ENCODE measurements around the gene ACVR1.

ACVR1 gene

DNA sequence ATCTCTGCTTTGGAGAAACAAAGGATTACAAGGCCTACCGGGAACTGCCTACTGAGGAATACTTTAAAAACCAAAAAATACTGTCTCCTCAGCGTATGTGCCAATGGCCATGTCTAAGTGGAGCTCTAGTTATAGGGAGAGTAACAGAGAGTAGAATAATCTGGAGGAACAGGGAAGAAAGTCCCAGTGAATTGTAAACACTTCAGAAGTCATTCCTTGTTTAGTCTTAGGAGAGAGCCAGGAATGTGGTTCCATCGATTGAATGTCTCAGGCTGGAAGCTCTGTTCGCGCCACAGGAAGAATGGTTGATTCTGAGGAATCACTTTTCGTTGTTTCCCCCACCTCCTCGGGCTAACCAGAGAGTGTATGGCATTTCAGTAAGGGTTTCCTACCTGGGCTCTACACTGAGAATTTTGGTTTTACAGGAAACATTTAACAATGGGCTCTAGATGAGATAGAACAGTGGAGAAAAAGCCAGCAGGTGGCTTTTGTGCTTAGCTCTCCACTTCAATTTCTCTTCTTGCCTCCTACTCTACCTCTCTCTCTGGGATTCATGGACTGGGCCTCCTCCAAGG is 88.7 kb downstream of the ACVR1 start:
- H3K27ac Mint-ChIP-seq: no peak overlapping the region
- TF ChIP-seq, protein P1, sequence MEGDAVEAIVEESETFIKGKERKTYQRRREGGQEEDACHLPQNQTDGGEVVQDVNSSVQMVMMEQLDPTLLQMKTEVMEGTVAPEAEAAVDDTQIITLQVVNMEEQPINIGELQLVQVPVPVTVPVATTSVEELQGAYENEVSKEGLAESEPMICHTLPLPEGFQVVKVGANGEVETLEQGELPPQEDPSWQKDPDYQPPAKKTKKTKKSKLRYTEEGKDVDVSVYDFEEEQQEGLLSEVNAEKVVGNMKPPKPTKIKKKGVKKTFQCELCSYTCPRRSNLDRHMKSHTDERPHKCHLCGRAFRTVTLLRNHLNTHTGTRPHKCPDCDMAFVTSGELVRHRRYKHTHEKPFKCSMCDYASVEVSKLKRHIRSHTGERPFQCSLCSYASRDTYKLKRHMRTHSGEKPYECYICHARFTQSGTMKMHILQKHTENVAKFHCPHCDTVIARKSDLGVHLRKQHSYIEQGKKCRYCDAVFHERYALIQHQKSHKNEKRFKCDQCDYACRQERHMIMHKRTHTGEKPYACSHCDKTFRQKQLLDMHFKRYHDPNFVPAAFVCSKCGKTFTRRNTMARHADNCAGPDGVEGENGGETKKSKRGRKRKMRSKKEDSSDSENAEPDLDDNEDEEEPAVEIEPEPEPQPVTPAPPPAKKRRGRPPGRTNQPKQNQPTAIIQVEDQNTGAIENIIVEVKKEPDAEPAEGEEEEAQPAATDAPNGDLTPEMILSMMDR (IDR thresholded peaks at IDR 0.05): no peak
- H3K27me3 Mint-ChIP-seq (ENCODE audit: low read depth, poor library complexity): no peaks in the 10 kb centered on the region
- peaks cover 4% of the 10 kb centered on the region for H3K4me1 Mint-ChIP-seq
- peaks cover 4% of the 10 kb centered on the region for H3K9me3 Mint-ChIP-seq
- no peak for DNase-seq
- H3K4me3 Mint-ChIP-seq: no peak overlapping the region
- peaks cover 11% of the 10 kb centered on the region for H3K36me3 Mint-ChIP-seq (ENCODE audit: low read depth)

DNA sequence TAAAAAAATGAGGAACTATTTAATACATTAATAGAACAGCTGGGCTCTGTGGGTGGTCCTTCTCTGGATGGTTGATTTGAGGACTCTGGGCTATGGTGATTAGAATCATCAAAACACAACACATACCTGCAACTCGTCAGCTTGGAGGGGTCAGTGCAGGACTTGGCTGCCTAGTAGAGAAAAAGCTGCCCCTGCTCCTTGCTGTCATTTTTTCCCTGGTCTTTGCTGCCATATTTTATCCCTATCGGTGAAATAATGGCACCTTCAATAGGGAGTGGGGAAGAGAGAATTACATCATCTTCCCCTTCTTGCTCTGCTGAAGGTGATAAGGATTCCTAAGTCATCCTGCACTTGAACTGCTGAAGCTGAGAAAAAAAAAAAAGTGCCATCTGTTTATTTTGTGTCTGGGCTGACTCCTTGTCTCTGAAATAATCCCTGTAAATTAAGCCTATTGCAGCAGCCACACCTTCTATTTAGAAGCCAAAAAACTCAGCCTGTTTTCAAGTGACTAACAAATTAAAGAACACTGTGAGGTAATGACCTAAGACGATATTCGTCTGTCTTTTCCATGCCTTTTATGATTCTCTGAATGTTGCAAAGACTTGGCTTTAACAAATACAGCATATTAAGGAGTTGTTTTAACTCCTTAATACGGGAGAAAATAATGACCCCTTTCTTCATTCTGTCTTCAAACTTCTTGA is 89.3 kb downstream of the ACVR1 start:
- no peak for DNase-seq
- Mint-ChIP-seq H3K4me3 (no peak overlapping the region), H3K9me3 (peaks cover 4% of the 10 kb centered on the region), H3K36me3 (ENCODE audit: low read depth) (peaks cover 11% of the 10 kb centered on the region), H3K4me1 (peaks cover 4% of the 10 kb centered on the region), H3K27ac (no peak overlapping the region), H3K27me3 (ENCODE audit: low read depth, poor library complexity) (no peaks in the 10 kb centered on the region)
- TF ChIP-seq, protein P1 (IDR thresholded peaks at IDR 0.05): no peak

DNA sequence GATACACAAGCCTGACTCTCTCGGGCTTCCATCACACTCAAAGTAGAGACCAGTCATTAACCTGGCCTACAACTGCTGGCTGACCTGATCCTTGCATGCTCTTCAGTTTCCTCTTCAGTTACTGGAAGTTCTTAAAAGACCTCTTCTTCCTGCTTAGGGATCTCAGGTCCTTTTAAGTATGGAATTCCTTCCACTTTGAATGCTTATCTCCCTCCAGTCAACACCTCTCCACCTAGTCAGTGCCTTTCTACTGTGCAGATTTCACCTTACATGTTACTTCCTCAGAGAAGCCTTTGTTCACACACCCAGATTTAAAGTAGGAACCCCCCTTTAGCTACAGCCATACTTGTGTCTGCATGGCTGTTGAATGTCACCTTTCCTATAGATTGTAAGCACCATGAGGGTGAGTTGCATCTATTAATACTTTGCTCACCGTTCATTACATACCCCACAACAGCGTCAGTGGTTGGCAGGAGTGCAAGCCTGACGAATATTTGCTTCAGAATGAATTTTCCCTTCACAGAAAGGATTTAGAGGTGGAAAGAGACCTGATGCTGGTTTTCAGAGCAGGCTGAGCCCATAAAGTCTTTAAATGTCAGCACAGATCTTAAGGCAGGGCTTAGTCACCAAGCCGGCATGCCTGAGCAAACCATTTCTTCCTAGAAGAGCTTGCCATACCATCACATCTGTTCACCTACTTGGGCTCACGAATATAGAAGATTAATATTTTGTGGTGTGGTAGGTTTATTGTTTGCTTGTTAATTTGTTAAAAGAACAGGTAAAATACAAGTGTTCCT is 90.1 kb downstream of the ACVR1 start:
- H3K27me3 Mint-ChIP-seq (ENCODE audit: low read depth, poor library complexity): no peaks in the 10 kb centered on the region
- H3K4me3 Mint-ChIP-seq: no peak overlapping the region
- peaks cover 4% of the 10 kb centered on the region for H3K4me1 Mint-ChIP-seq

DNA sequence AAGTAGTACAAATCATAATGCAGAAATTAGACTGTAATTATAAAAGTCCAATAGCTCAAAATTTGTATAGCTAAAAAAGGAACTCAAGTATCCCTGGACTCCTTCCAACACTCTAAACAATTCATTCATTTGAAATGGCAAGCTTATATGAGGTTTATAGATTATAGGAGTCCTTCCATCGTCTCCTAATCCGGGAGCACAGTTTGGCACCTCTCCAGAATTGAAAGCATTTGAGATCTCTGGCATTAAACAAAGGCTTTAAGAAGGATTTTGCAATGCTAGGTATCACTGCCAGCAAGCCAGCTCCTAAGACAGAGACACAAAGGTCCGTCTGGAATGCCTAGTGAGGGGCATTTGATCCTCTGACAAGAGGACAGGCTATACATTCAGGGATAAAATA is 90.9 kb downstream of the ACVR1 start:
- DNase-seq: no peak
- Mint-ChIP-seq H3K36me3 (ENCODE audit: low read depth) (peaks cover 13% of the 10 kb centered on the region), H3K4me3 (no peak overlapping the region), H3K9me3 (peaks cover 4% of the 10 kb centered on the region), H3K27ac (no peak overlapping the region), H3K4me1 (peaks cover 6% of the 10 kb centered on the region), H3K27me3 (ENCODE audit: low read depth, poor library complexity) (no peaks in the 10 kb centered on the region)
- TF ChIP-seq, protein P1 (IDR thresholded peaks at IDR 0.05): no peak

More for the DNA sequence above, 90.1 kb downstream of the ACVR1 start:
- DNase-seq: no peak
- TF ChIP-seq, protein P1 (IDR thresholded peaks at IDR 0.05): no peak
- peaks cover 4% of the 10 kb centered on the region for H3K9me3 Mint-ChIP-seq
- peaks cover 11% of the 10 kb centered on the region for H3K36me3 Mint-ChIP-seq (ENCODE audit: low read depth)
- H3K27ac Mint-ChIP-seq: no peak overlapping the region

DNA sequence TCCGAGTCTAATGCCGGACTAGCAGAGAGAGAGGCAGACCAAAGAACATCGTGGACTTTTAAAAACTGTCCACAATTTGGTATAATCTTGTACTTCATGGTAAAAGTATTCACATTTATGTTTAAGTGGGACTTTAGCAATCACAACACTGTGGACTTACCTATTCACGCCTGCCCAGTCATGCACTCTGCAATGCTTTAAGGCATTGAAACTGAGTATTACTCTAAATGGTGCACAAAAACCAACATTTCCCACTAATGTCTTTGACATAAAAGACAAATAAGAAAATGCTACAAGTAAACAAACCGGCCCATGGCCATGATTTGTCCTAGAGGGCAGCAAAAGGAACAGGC is 91.3 kb downstream of the ACVR1 start:
- peaks cover 4% of the 10 kb centered on the region for H3K9me3 Mint-ChIP-seq
- DNase-seq: no peak
- peaks cover 17% of the 10 kb centered on the region for H3K36me3 Mint-ChIP-seq (ENCODE audit: low read depth)
- H3K4me3 Mint-ChIP-seq: no peak overlapping the region
- H3K4me1 Mint-ChIP-seq: peaks cover 10% of the 10 kb centered on the region
- TF ChIP-seq, protein P1 (IDR thresholded peaks at IDR 0.05): no peak
- no peak overlapping the region for H3K27ac Mint-ChIP-seq
- no peaks in the 10 kb centered on the region for H3K27me3 Mint-ChIP-seq (ENCODE audit: low read depth, poor library complexity)
